K562 (cell line): ENCODE results near the gene CLASP1. TPM values are rescaled to one million over a fixed set of nuclear protein-coding genes. Genes with fewer than 3 reads are reported as not detected.

Experiments
- ATAC-seq: fragments of 200-7000 bp; cut with Tn5 transposase; 3 replicates; pipeline ENCODE4 v1.9.1; 2020; ENCODE audit warnings: moderate library complexity
- BruUV-seq: library from RNA; stranded (reverse); fragments of 400-500 nt; replicated peaks from 2 replicates; lab custom pipeline; 2021; lab: Mats Ljungman, UMichigan
- CTCF ChIA-PET: fragments of 300-600 bp; formaldehyde crosslinking; extraction: SDS; loops from one replicate; lab custom pipeline; 2021; ENCODE audit warnings: low intra/inter-chr PET ratio; lab: Yijun Ruan, JAX
- POLR2A ChIA-PET: fragments of 300-600, 350-650 bp; sonication (Branson Sonifier 250); formaldehyde crosslinking; extraction: SDS; loops from one replicate; lab custom pipeline; 2021; ENCODE audit warnings: antibody characterized with exemption, inconsistent platforms; lab: Yijun Ruan, JAX
- DNase-seq, 4 experiments: peaks; one replicate each; pipeline versions ENCODE4 v3.0.0 to v3.0.0-alpha.2; 2011 to 2018; ENCODE audit warnings: low spot score in 3 of 4, mixed read lengths in 3 of 4; ENCODE audit errors: extremely low read depth in 1 of 4
- FAIRE-seq: peaks from 2 replicates; lab custom pipeline; 2011; peaks lifted over from hg19 to GRCh38; lab: Jason Lieb, UNC
- H2AFZ ChIP-seq: 2 replicates; pipeline ENCODE4 v1.6.0; 2011; ENCODE audit warnings: low read depth, low read length, control low read depth, inconsistent platforms
- H3K27ac ChIP-seq: fragments of 200-600 bp; 3 replicates; pipeline ENCODE4 v1.8.0; 2011; ENCODE audit warnings: low read depth, mild to moderate bottlenecking, control low read depth, inconsistent platforms, low read length, moderate library complexity, mixed read lengths; ENCODE audit errors: extremely low read depth
- H3K27me3 ChIP-seq, 2 experiments: fragments of 300-600 bp in 1 of 2; 2 replicates in 1 of 2; 3 replicates in 1 of 2; pipeline versions ENCODE4 v1.6.0 to v1.8.0; 2011; ENCODE audit warnings: inconsistent platforms in 2 of 2, low read length in 2 of 2, mild to moderate bottlenecking in 1 of 2, mixed read lengths in 1 of 2, moderate library complexity in 1 of 2; ENCODE audit not compliant: control insufficient read depth in 2 of 2, insufficient read depth in 2 of 2
- H3K36me3 ChIP-seq: fragments of 300-600 bp; 3 replicates; pipeline ENCODE4 v1.8.0; 2011; ENCODE audit warnings: mild to moderate bottlenecking, low read length, inconsistent platforms; ENCODE audit not compliant: control insufficient read depth, insufficient read depth
- H3K4me1 ChIP-seq, 2 experiments: fragments of 200-600 bp in 1 of 2; replicated peaks in 1 of 2; 2 replicates in 1 of 2; 3 replicates in 1 of 2; pipeline versions ENCODE4 v1.5.1 to v1.8.0; 2011; ENCODE audit warnings: inconsistent platforms in 2 of 2, low read length in 2 of 2, mild to moderate bottlenecking in 1 of 2, mixed read lengths in 1 of 2, moderate library complexity in 1 of 2; ENCODE audit not compliant: control insufficient read depth in 2 of 2, insufficient read depth in 2 of 2
- H3K4me2 ChIP-seq: 2 replicates; pipeline ENCODE4 v1.6.1; 2011; ENCODE audit warnings: low read length, control low read depth, inconsistent platforms, mixed read lengths; ENCODE audit not compliant: insufficient read depth
- H3K4me3 ChIP-seq: fragments of 200-600 bp; sonication (generic), shearing (Covaris generic); 2 replicates; pipeline ENCODE4 v1.5.1; 2016; ENCODE audit warnings: control low read depth, inconsistent platforms
- H3K79me2 ChIP-seq: fragments of 200-600 bp; 3 replicates; pipeline ENCODE4 v1.8.0; 2011; ENCODE audit warnings: low read length, inconsistent platforms; ENCODE audit not compliant: control insufficient read depth, insufficient read depth
- H3K9ac ChIP-seq, 2 experiments: 2 replicates each; pipeline versions ENCODE4 v1.6.0 to v1.6.1; 2011; ENCODE audit warnings: low read depth in 2 of 2, low read length in 2 of 2, control low read depth in 1 of 2, inconsistent platforms in 1 of 2, mild to moderate bottlenecking in 1 of 2, mixed read lengths in 1 of 2; ENCODE audit not compliant: insufficient read depth in 1 of 2
- H3K9me1 ChIP-seq: one replicate; pipeline ENCODE4 v1.6.0; 2011; ENCODE audit warnings: inconsistent platforms, mild to moderate bottlenecking, low read length, moderate library complexity; ENCODE audit not compliant: control insufficient read depth, insufficient read depth
- H3K9me3 ChIP-seq: replicated peaks from 2 replicates; pipeline ENCODE4 v1.5.1; 2011; ENCODE audit warnings: low read depth, low read length, inconsistent platforms; ENCODE audit not compliant: control insufficient read depth, insufficient read depth
- H4K20me1 ChIP-seq: replicated peaks from 2 replicates; pipeline ENCODE4 v1.6.1; 2011; ENCODE audit warnings: low read length, inconsistent platforms, mixed read lengths; ENCODE audit not compliant: control insufficient read depth, insufficient read depth
- BMI1 ChIP-seq: fragments of 150-350 bp; IDR thresholded peaks from 2 replicates; pipeline ENCODE4 v1.6.1; 2014; ENCODE audit warnings: low read length
- CBFA2T2 ChIP-seq: fragments of 450-650 bp; conservative IDR thresholded peaks from 2 replicates; pipeline ENCODE4 v1.6.1; 2017; ENCODE audit warnings: mild to moderate bottlenecking
- DDX20 ChIP-seq: fragments of 450-650 bp; IDR thresholded peaks from 2 replicates; pipeline ENCODE4 v1.6.1; 2016; ENCODE audit warnings: missing genetic modification characterization, low read depth, mild to moderate bottlenecking, missing compliant biosample characterization, moderate library complexity
- EHMT2 ChIP-seq: fragments of 450-650 bp; IDR thresholded peaks from 2 replicates; pipeline ENCODE4 v1.6.1; 2018; ENCODE audit warnings: antibody characterized with exemption
- EP400 ChIP-seq: fragments of 450-650 bp; IDR thresholded peaks from 2 replicates; pipeline ENCODE4 v1.6.1; 2017; ENCODE audit warnings: antibody characterized with exemption, mild to moderate bottlenecking, moderate library complexity
- MXD1 ChIP-seq: fragments of 250-450 bp; sonication (Bioruptor Pico); IDR thresholded peaks from 2 replicates; pipeline ENCODE4 v1.8.0; 2021; ENCODE audit warnings: borderline replicate concordance, mild to moderate bottlenecking, moderate library complexity; ENCODE audit not compliant: poor library complexity, severe bottlenecking
- NR0B1 ChIP-seq: fragments of 450-650 bp; IDR thresholded peaks from one replicate; pipeline ENCODE4 v1.6.1; 2018; ENCODE audit warnings: mild to moderate bottlenecking, moderate library complexity; ENCODE audit not compliant: partially characterized antibody
- NR1H2 ChIP-seq: sonication (generic); formaldehyde crosslinking; IDR thresholded peaks from 2 replicates; pipeline ENCODE4 v1.4.0; 2020; ENCODE audit warnings: mild to moderate bottlenecking, missing genetic modification reagents
- PURB ChIP-seq: sonication (generic); formaldehyde crosslinking; IDR thresholded peaks from 2 replicates; pipeline ENCODE4 v1.9.0; 2021; ENCODE audit warnings: low read depth, mild to moderate bottlenecking, missing genetic modification reagents
- RFX1 ChIP-seq: fragments of 450-650 bp; IDR thresholded peaks from 2 replicates; pipeline ENCODE4 v1.6.1; 2016; ENCODE audit warnings: mild to moderate bottlenecking, moderate library complexity
- ZNF398 ChIP-seq: fragments of 250-450 bp; sonication (Bioruptor Pico); IDR thresholded peaks from 2 replicates; pipeline ENCODE4 v1.8.0; 2021; ENCODE audit warnings: moderate library complexity, mild to moderate bottlenecking, inconsistent platforms
- ZNF41 ChIP-seq: fragments of 250-450 bp; sonication (Bioruptor Pico); conservative IDR thresholded peaks from 2 replicates; pipeline ENCODE4 v1.4.0; 2020; ENCODE audit warnings: mild to moderate bottlenecking
- WGBS: fragments of 100-300 bp; shearing (Covaris generic); methylation state at CpG from one replicate; pipeline ENCODE4 v1.1.6; 2016; ENCODE audit warnings: low coverage, mixed read lengths; ENCODE audit not compliant: insufficient coverage; ENCODE audit errors: missing lambda C conversion rate; 5-methylcytosine and 5-hydroxymethylcytosine counted together
- in situ Hi-C: fragments of 300-500 bp; cut with MboI; formaldehyde crosslinking; loops from 4 replicates; pipeline ENCODE4 v1.15.0; 2018; ENCODE audit warnings: inconsistent platforms, mixed read lengths
- intact Hi-C: fragments of 100-400 bp; cut with micrococcal nuclease; formaldehyde crosslinking; loops from 2 replicates; pipeline ENCODE4 v1.14.2; 2022
- polyA plus RNA-seq, 8 experiments: library from polyadenylated mRNA; depleted of rRNA in 4 of 8; stranded (reverse) in 5 of 8; unstranded in 3 of 8; fragments of >200 nt; fragmentation: Nextera tagmentation in 2 of 8; fragmentation: Illumina TruSeq in 1 of 8; extraction: Ambion mirVana in 2 of 8; extraction: Trizol in 1 of 8; gene quantifications; 2 replicates each; pipeline versions ENCODE4 v1.2.1 to v1.2.3, GENCODE V29; 2011 to 2014; ENCODE audit warnings: inconsistent platforms in 1 of 8, missing spikeins in 1 of 8
- total RNA-seq, 7 experiments: library from RNA; depleted of rRNA in 6 of 7; stranded (reverse); fragments of >200 nt in 6 of 7; fragmentation: Illumina TruSeq in 2 of 7; extraction: Trizol in 2 of 7; gene quantifications; 2 replicates each; pipeline versions ENCODE4 v1.2.1 to v1.2.3, GENCODE V29; 2011 to 2021; ENCODE audit warnings: low replicate concordance in 1 of 7

Gene CLASP1
- total and polyA plus RNA-seq, 9 of the 15 experiments (the other 6 are each of a cell fraction or from before 2014, with no cell fraction given), result 1.7 to 40.3 (median 20.7) TPM

GRCh38 chr2:121326628-121327027, 322.6 kb downstream of the CLASP1 start:
- no peak for FAIRE-seq
- BruUV-seq, result no TSS peak
- H3K4me1 ChIP-seq, result no peaks in the 10 kb centered on the region
- TF ChIP-seq RFX1 (no peak), NR1H2 (no peak), EP400 (no peak), MXD1 (no peak), CBFA2T2 (no peak), NR0B1 (no peak), EHMT2 (no peak), ZNF41 (no peak), BMI1 (no peak), ZNF398 (no peak), DDX20 (no peak), PURB (CRISPR knock-in tag) (no peak)
- TF ChIP-seq, all 486 proteins: peak for 0
- CTCF ChIA-PET, result no interaction called here
- ATAC-seq (no peak), DNase-seq (no peak)
- in situ Hi-C loops, result loop anchor here (10.0 to 25.0 kb wide), 2 partner anchors 232 to 639 kb away; no protein-coding TSS in a partner anchor
- Histone ChIP-seq H3K9ac (no peak overlapping the region), H3K4me2 (no peak overlapping the region), H2AFZ (no peak overlapping the region), H3K36me3 (no peaks in the 10 kb centered on the region), H3K9me3 (no peaks in the 10 kb centered on the region), H3K27me3 (peaks cover 22 to 47% of the 10 kb centered on the region in 2 experiments; a peak in 4 of 5 replicates), H4K20me1 (no peaks in the 10 kb centered on the region), H3K27ac (no peak overlapping the region), H3K79me2 (no peaks in the 10 kb centered on the region), H3K9me1 (no peaks in the 10 kb centered on the region), H3K4me3 (no peak overlapping the region)
- POLR2A ChIA-PET, result no interaction called here
- 4% methylated on average over 8 of the region's 8 CpGs for WGBS
- intact Hi-C loops, result no loop called here
